PC-9 (cell line): ENCODE measurements around the gene TRABD. TPM values are rescaled to one million over a fixed set of nuclear protein-coding genes. Genes with fewer than 3 reads are reported as not detected.
"Not testable (repeated sequence)": the region's sequence is repeated elsewhere in the genome, so short reads cannot be mapped to it uniquely, and the experiment has no call there.

Source experiments
- BruUV-seq: library from RNA; stranded (reverse); fragments of 400-500 nt; replicated peaks from 2 replicates; lab custom pipeline; 2021; lab: Mats Ljungman, UMichigan
- CTCF ChIA-PET: fragments of 300-600 bp; sonication (Branson Sonifier 250); formaldehyde crosslinking; loops from one replicate; lab custom pipeline; 2022; ENCODE audit warnings: antibody characterized with exemption; lab: Charles Lee
- POLR2A ChIA-PET: fragments of 300-600 bp; sonication (Branson Sonifier 250); formaldehyde crosslinking; loops from one replicate; lab custom pipeline; 2022; ENCODE audit warnings: antibody characterized with exemption; ENCODE audit not compliant: unreplicated experiment; lab: Charles Lee
- DNase-seq, 2 experiments: peaks; one replicate each; pipeline versions ENCODE4 v3.0.0 to v3.0.0-alpha.2; 2015 to 2022; ENCODE audit warnings: mixed read lengths in 1 of 2
- H2AFZ ChIP-seq: fragments of 200-600 bp; sonication (generic); 2 replicates; pipeline ENCODE4 v1.8.1; 2017; ENCODE audit warnings: antibody characterized with exemption
- H3F3A ChIP-seq: fragments of 200-600 bp; sonication (generic); 2 replicates; pipeline ENCODE4 v1.8.1; 2017; ENCODE audit warnings: antibody characterized with exemption, mild to moderate bottlenecking, low read depth; ENCODE audit not compliant: insufficient read depth
- H3K27ac ChIP-seq: fragments of 200-600 bp; sonication (generic); 2 replicates; pipeline ENCODE4 v1.6.1; 2016; ENCODE audit warnings: mixed run types
- H3K27me3 ChIP-seq: fragments of 200-600 bp; sonication (generic); 2 replicates; pipeline ENCODE4 v1.6.1; 2016; ENCODE audit warnings: low read depth, mixed run types; ENCODE audit not compliant: insufficient read depth
- H3K36me3 ChIP-seq: fragments of 200-600 bp; sonication (generic); 2 replicates; pipeline ENCODE4 v1.6.1; 2016; ENCODE audit warnings: low read depth, mixed run types
- H3K4me1 ChIP-seq: fragments of 200-600 bp; sonication (generic); replicated peaks from 2 replicates; pipeline ENCODE4 v1.6.1; 2016; ENCODE audit warnings: mixed run types; ENCODE audit not compliant: insufficient read depth
- H3K4me2 ChIP-seq: fragments of 200-600 bp; sonication (generic); 2 replicates; pipeline ENCODE4 v1.6.1; 2017; ENCODE audit warnings: mixed run types
- H3K4me3 ChIP-seq: fragments of 200-600 bp; sonication (generic); 2 replicates; pipeline ENCODE4 v1.6.1; 2016; ENCODE audit warnings: mixed run types
- H3K79me2 ChIP-seq: fragments of 200-600 bp; sonication (generic); 2 replicates; pipeline ENCODE4 v1.6.1; 2017; ENCODE audit warnings: low read depth, mixed run types
- H3K9me2 ChIP-seq: fragments of 200-600 bp; sonication (generic); 2 replicates; pipeline ENCODE4 v1.8.1; 2017; ENCODE audit warnings: mild to moderate bottlenecking; ENCODE audit not compliant: insufficient read depth
- H3K9me3 ChIP-seq: fragments of 200-600 bp; sonication (generic); 2 replicates; pipeline ENCODE4 v1.8.1; 2016; ENCODE audit warnings: low read depth; ENCODE audit not compliant: insufficient read depth
- H4K20me1 ChIP-seq: fragments of 200-600 bp; sonication (generic); 2 replicates; pipeline ENCODE4 v1.8.1; 2017; ENCODE audit not compliant: insufficient read depth
- EZH2 ChIP-seq: fragments of 200-600 bp; sonication (generic); IDR thresholded peaks from 2 replicates; pipeline ENCODE4 v1.8.0; 2017; ENCODE audit warnings: antibody characterized with exemption, low read depth
- intact Hi-C: fragments of 100-400 bp; cut with micrococcal nuclease; formaldehyde crosslinking; loops from one replicate; pipeline ENCODE4 v1.10.0; 2022; ENCODE audit not compliant: unreplicated experiment
- total RNA-seq: library from RNA; stranded (reverse); gene quantifications from 2 replicates; pipeline ENCODE4 v1.2.3, GENCODE V29; 2021
- TF ChIP-seq, protein P1 (sequence below): fragments of 200-600 bp; sonication (generic); conservative IDR thresholded peaks from 2 replicates; pipeline ENCODE4 v1.6.1; 2017; ENCODE audit warnings: mixed run types, antibody characterized with exemption, mild to moderate bottlenecking, moderate library complexity

Gene TRABD
- total RNA-seq, 1 experiment from 2014 or later = 68.2 TPM

DNA sequence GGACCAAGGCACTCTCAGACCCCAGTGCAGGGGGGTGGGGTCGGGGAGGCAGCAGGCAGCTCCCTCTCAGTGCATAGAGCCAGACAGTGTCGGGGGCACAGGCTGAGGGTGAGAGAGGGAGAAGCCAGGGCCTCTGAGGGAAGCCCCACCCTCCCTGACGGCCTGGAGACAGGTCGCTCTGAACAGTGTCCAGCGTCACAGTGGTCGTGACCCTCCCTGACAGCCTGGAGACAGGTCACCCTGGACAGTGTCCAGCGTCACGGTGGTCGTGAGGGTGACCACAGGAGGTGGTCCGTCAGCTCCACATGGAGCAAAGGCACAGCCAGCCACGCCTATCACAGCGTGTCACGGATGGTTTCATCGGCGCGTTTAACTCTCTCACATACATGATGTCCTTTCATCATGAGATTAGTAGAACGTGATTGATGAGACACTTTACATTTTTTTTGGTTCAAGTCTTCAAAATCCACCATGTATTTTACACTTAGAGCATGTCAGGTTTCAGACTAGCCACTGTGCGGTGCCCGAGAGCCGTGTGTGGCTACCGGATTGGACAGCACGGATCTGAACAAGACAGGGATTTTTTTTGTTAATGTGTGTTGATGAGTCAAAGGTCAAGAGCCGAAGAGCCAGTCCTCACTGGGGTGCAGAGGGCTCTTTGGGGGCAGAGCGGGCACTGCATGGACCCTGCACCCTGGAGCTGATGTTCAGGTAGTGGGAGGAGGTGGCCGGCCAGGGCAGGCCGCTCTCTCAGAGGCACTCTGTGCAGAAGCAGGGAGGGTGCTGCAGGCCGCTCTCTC, 39.1 kb upstream of the TRABD start:
- H3K4me2 ChIP-seq = no peak overlapping the region
- intact Hi-C loops = loop anchor here (5.0 to 10.0 kb wide), 2 partner anchors 112 to 379 kb away; no protein-coding TSS in a partner anchor
- H3K27me3 ChIP-seq = no peaks in the 10 kb centered on the region; the same call in 1 of the 2 replicates
- H3K36me3 ChIP-seq = no peaks in the 10 kb centered on the region
- CTCF ChIA-PET = no interaction called here
- H3F3A ChIP-seq = peaks cover 11% of the 10 kb centered on the region
- H4K20me1 ChIP-seq = no peaks in the 10 kb centered on the region
- BruUV-seq = no TSS peak
- no peak overlapping the region for H2AFZ ChIP-seq
- H3K4me1 ChIP-seq = no peaks in the 10 kb centered on the region
- POLR2A ChIA-PET = no interaction called here
- DNase-seq = peak; percentile 58 to 73
- H3K79me2 ChIP-seq = no peaks in the 10 kb centered on the region
- H3K4me3 ChIP-seq = no peak overlapping the region
- no peaks in the 10 kb centered on the region for H3K9me2 ChIP-seq
- TF ChIP-seq, protein P1, sequence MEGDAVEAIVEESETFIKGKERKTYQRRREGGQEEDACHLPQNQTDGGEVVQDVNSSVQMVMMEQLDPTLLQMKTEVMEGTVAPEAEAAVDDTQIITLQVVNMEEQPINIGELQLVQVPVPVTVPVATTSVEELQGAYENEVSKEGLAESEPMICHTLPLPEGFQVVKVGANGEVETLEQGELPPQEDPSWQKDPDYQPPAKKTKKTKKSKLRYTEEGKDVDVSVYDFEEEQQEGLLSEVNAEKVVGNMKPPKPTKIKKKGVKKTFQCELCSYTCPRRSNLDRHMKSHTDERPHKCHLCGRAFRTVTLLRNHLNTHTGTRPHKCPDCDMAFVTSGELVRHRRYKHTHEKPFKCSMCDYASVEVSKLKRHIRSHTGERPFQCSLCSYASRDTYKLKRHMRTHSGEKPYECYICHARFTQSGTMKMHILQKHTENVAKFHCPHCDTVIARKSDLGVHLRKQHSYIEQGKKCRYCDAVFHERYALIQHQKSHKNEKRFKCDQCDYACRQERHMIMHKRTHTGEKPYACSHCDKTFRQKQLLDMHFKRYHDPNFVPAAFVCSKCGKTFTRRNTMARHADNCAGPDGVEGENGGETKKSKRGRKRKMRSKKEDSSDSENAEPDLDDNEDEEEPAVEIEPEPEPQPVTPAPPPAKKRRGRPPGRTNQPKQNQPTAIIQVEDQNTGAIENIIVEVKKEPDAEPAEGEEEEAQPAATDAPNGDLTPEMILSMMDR = peak; percentile 90
- TF ChIP-seq EZH2 = no peak
- H3K9me3 ChIP-seq = no peaks in the 10 kb centered on the region
- H3K27ac ChIP-seq = no peak overlapping the region

- H3K79me2 ChIP-seq, H3K27ac ChIP-seq, H4K20me1 ChIP-seq, H3K36me3 ChIP-seq, POLR2A ChIA-PET, H3K27me3 ChIP-seq, BruUV-seq, H3K4me3 ChIP-seq, H3K9me2 ChIP-seq, DNase-seq, H3K4me1 ChIP-seq, H3K9me3 ChIP-seq, H3K4me2 ChIP-seq, H2AFZ ChIP-seq: not testable (repeated sequence)
- intact Hi-C loops = loop anchor here (2.0 to 10.0 kb wide), 3 partner anchors 53 to 380 kb away; partner anchors contain the start of gene SELENOO
- CTCF ChIA-PET = interaction anchor here (0.7 kb wide), 2 partner anchors 68 to 96 kb away, joined by 3 to 4 read pairs; no protein-coding TSS in a partner anchor
- H3F3A ChIP-seq = peaks cover 11% of the 10 kb centered on the region
These were observed 38.2 kb upstream of the TRABD start for GRCh38 chr22:50147258-50148165.

DNA sequence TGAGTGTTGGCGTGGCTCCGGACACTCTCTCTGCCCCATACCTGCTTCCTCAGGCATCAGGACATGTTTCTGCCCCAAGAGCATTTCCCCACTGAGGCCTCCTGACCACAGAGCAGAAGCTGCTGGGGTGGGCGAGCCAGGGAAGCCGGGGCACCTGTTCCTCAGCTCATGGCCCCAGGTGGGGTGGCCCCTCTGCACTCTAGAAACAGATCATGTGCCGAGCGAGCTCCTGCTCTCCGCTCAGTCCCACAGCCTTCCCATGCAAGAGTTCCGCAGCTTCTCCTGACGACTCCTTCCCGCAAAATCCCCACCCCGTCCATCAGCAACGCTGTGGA, 37.6 kb upstream of the TRABD start:
- Histone ChIP-seq H3K79me2 (no peaks in the 10 kb centered on the region), H2AFZ (no peak overlapping the region), H3K4me1 (no peaks in the 10 kb centered on the region), H3K4me3 (no peak overlapping the region), H3K9me2 (no peaks in the 10 kb centered on the region), H3F3A (peaks cover 11% of the 10 kb centered on the region), H3K27ac (no peak overlapping the region), H3K9me3 (no peaks in the 10 kb centered on the region), H3K27me3 (peaks cover 4% of the 10 kb centered on the region; the same call in 1 of the 2 replicates), H3K4me2 (no peak overlapping the region), H3K36me3 (no peaks in the 10 kb centered on the region), H4K20me1 (no peaks in the 10 kb centered on the region)
- intact Hi-C loops = loop anchor here (2.0 to 10.0 kb wide), 3 partner anchors 53 to 381 kb away; partner anchors contain the start of gene SELENOO
- TF ChIP-seq, protein P1 = no peak
- TF ChIP-seq EZH2 = no peak
- ChIA-PET POLR2A (no interaction called here), CTCF (interaction anchor here (0.7 kb wide), 2 partner anchors 68 to 96 kb away, joined by 3 to 4 read pairs; no protein-coding TSS in a partner anchor)
- no TSS peak for BruUV-seq
- no peak for DNase-seq
